Stomach (tissue), 9 donors: ENCODE results near the gene TECPR2. TPM values are rescaled to one million over a fixed set of nuclear protein-coding genes. Genes with fewer than 3 reads are reported as not detected.

ENCODE experiments used
- DNase-seq, 2 donors: peaks; one replicate each; pipeline versions ENCODE4 v3.0.0 to v3.0.0-alpha.2; 2013 to 2019
- H3K27ac ChIP-seq, 5 donors: fragments of 200-600 bp in 4 of 5; sonication (generic) in 4 of 5; one replicate each; pipeline ENCODE4 v1.5.1; 2013 to 2019; ENCODE audit warnings: mild to moderate bottlenecking in 1 of 5, moderate library complexity in 1 of 5
- H3K27me3 ChIP-seq, 3 donors: fragments of 200-600 bp; sonication (generic); one replicate each; pipeline ENCODE4 v1.5.1; 2017 to 2019; ENCODE audit warnings: mixed run types in 1 of 3
- H3K36me3 ChIP-seq, 4 donors: fragments of 200-600 bp; sonication (generic); 1 replicate in 3 of 4; 2 replicates in 1 of 4; pipeline ENCODE4 v1.5.1; 2016 to 2019
- H3K4me1 ChIP-seq, 4 donors: fragments of 200-600 bp; sonication (generic); one replicate each; pipeline ENCODE4 v1.5.1; 2016 to 2019
- H3K4me3 ChIP-seq, 4 donors: fragments of 200-600 bp; sonication (generic) in 3 of 4; one replicate each; pipeline ENCODE4 v1.5.1; 2016 to 2019; ENCODE audit warnings: mild to moderate bottlenecking in 1 of 4
- H3K9me3 ChIP-seq, 4 donors: fragments of 200-600 bp; sonication (generic); one replicate each; pipeline ENCODE4 v1.5.1; 2016 to 2019
- CTCF ChIP-seq, 7 experiments: fragments of 450-650 bp in 4 of 7; fragments of 200-600 bp in 3 of 7; sonication (generic) in 3 of 7; IDR thresholded peaks; one replicate each; pipeline ENCODE4 v1.5.1; 2016 to 2019; ENCODE audit warnings: antibody characterized with exemption in 7 of 7, control low read depth in 2 of 7, mild to moderate bottlenecking in 1 of 7
- EP300 ChIP-seq: sonication (generic); formaldehyde crosslinking; IDR thresholded peaks from one replicate; pipeline ENCODE4 v1.6.1; 2017; ENCODE audit warnings: antibody characterized with exemption
- POLR2A ChIP-seq, 4 donors: fragments of 450-650 bp; IDR thresholded peaks; one replicate each; pipeline ENCODE4 v1.6.1; 2016; ENCODE audit warnings: antibody characterized with exemption in 4 of 4, control low read depth in 2 of 4, mild to moderate bottlenecking in 1 of 4, moderate library complexity in 1 of 4
- POLR2AphosphoS5 ChIP-seq, 3 donors: sonication (generic); formaldehyde crosslinking; IDR thresholded peaks; one replicate each; pipeline ENCODE4 v1.6.1; 2016; ENCODE audit warnings: antibody characterized with exemption in 3 of 3
- WGBS, 5 donors: extraction: QIAGEN DNeasy Blood & Tissue Kit in 3 of 5; methylation state at CpG; one replicate each; pipeline versions ENCODE4 v1.1.5 to v1.1.7; 2013 to 2018; 5-methylcytosine and 5-hydroxymethylcytosine counted together
- intact Hi-C: fragments of 100-400 bp; cut with DNase I; formaldehyde crosslinking; loops from one replicate; pipeline ENCODE4 v1.15.1; 2023; ENCODE audit warnings: low total_unique reads
- polyA plus RNA-seq, 3 donors: library from polyadenylated mRNA; stranded (reverse); fragments of 200-250 nt; gene quantifications; one replicate each; pipeline ENCODE4 v1.2.3, GENCODE V29; 2013
- total RNA-seq, 5 donors: library from RNA; depleted of rRNA; stranded (reverse); fragments of >200 nt; gene quantifications; one replicate each; pipeline versions ENCODE4 v1.1.0 to v1.2.3, GENCODE V29; 2014 to 2016
- donor health status: healthy with polysubstance abuse.
- donor health status: Bipolar disorder and iron deficiency.
- donor health status: healthy.

TECPR2 gene
- total and polyA plus RNA-seq, 8 donors = 2.6 to 110 (median 11.1) TPM

- 82 to 99% (median 95%) methylated on average over 5 to 8 of the region's 8 CpGs for WGBS, 5 donors
- H3K36me3 ChIP-seq = peaks cover 47 to 99% (median 97%) of the 10 kb centered on the region in 4 donors
Observed at GRCh38 chr14:102341566-102341965, 21.2 kb upstream of the TECPR2 start.

GRCh38 chr14:102342238-102342637, 20.5 kb upstream of the TECPR2 start:
- no peak overlapping the region for H3K4me3 ChIP-seq
- 81 to 90% (median 86%) methylated on average over 5 of the region's 5 CpGs for WGBS, 5 donors
- H3K27ac ChIP-seq = no peak overlapping the region
- DNase-seq = no peak
- TF ChIP-seq CTCF (IDR thresholded peaks at IDR 0.05) (no peak), POLR2AphosphoS5 (IDR thresholded peaks at IDR 0.05) (no peak), POLR2A (IDR thresholded peaks at IDR 0.05) (no peak), EP300 (no peak)
- peaks cover 47 to 99% (median 97%) of the 10 kb centered on the region in 4 donors for H3K36me3 ChIP-seq
- H3K9me3 ChIP-seq = no peaks in the 10 kb centered on the region
- intact Hi-C loops = no loop called here
- H3K4me1 ChIP-seq = no peaks in the 10 kb centered on the region
- no peaks in the 10 kb centered on the region for H3K27me3 ChIP-seq

More at GRCh38 chr14:102341566-102341965, 21.2 kb upstream of the TECPR2 start:
- no peak for DNase-seq
- intact Hi-C loops = no loop called here
- Histone ChIP-seq H3K27me3 (no peaks in the 10 kb centered on the region), H3K4me1 (no peaks in the 10 kb centered on the region), H3K4me3 (no peak overlapping the region), H3K9me3 (no peaks in the 10 kb centered on the region), H3K27ac (no peak overlapping the region)
- TF ChIP-seq EP300 = no peak
- no peak for TF ChIP-seq CTCF (IDR thresholded peaks at IDR 0.05)
- TF ChIP-seq POLR2A (IDR thresholded peaks at IDR 0.05) = no peak
- no peak for TF ChIP-seq POLR2AphosphoS5 (IDR thresholded peaks at IDR 0.05)

- TF ChIP-seq POLR2A (IDR thresholded peaks at IDR 0.05) (no peak), EP300 (no peak), POLR2AphosphoS5 (IDR thresholded peaks at IDR 0.05) (no peak), CTCF (IDR thresholded peaks at IDR 0.05) (no peak)
- H3K4me1 ChIP-seq = no peaks in the 10 kb centered on the region
- no peak overlapping the region for H3K4me3 ChIP-seq
- no peaks in the 10 kb centered on the region for H3K27me3 ChIP-seq
- no peak overlapping the region for H3K27ac ChIP-seq
- no peaks in the 10 kb centered on the region for H3K9me3 ChIP-seq
- DNase-seq = no peak
- peaks cover 58 to 99% (median 98%) of the 10 kb centered on the region in 4 donors for H3K36me3 ChIP-seq
- 82 to 94% (median 90%) methylated on average over 7 of the region's 7 CpGs for WGBS, 5 donors
- intact Hi-C loops = no loop called here
Observed at GRCh38 chr14:102344084-102344483, 18.7 kb upstream of the TECPR2 start.

GRCh38 chr14:102344485-102344884, 18.3 kb upstream of the TECPR2 start:
- WGBS, 5 donors = 86 to 93% (median 92%) methylated on average over 5 of the region's 5 CpGs

More at GRCh38 chr14:102344485-102344884, 18.3 kb upstream of the TECPR2 start:
- no peaks in the 10 kb centered on the region for H3K9me3 ChIP-seq
- no peak overlapping the region for H3K27ac ChIP-seq
- H3K36me3 ChIP-seq = peaks cover 60 to 99% (median 98%) of the 10 kb centered on the region in 4 donors
- TF ChIP-seq EP300 = no peak
- no peak for TF ChIP-seq POLR2AphosphoS5 (IDR thresholded peaks at IDR 0.05)
- TF ChIP-seq POLR2A (IDR thresholded peaks at IDR 0.05) = no peak
- TF ChIP-seq CTCF (IDR thresholded peaks at IDR 0.05) = no peak
- no peaks in the 10 kb centered on the region for H3K27me3 ChIP-seq
- no peak for DNase-seq
- intact Hi-C loops = no loop called here
- H3K4me1 ChIP-seq = no peaks in the 10 kb centered on the region
- H3K4me3 ChIP-seq = no peak overlapping the region
